Testis (tissue), 3 donors: ENCODE data around the gene LECT2. TPM values are rescaled to one million over a fixed set of nuclear protein-coding genes. Genes with fewer than 3 reads are reported as not detected.

ENCODE experiments used
- DNase-seq: peaks from one replicate; pipeline ENCODE4 v3.0.0-alpha.2; 2019
- H3K27ac ChIP-seq, 2 donors: fragments of 200-600 bp; sonication (generic); one replicate each; pipeline ENCODE4 v1.5.1; 2019
- H3K27me3 ChIP-seq: fragments of 200-600 bp; sonication (generic); one replicate; pipeline ENCODE4 v1.5.1; 2019
- H3K36me3 ChIP-seq: fragments of 200-600 bp; sonication (generic); one replicate; pipeline ENCODE4 v1.5.1; 2017; ENCODE audit warnings: low read depth; ENCODE audit errors: missing control alignments
- H3K4me1 ChIP-seq: fragments of 200-600 bp; sonication (generic); one replicate; pipeline ENCODE4 v1.5.1; 2019
- H3K4me3 ChIP-seq, 2 donors: fragments of 200-600 bp; sonication (generic); one replicate each; pipeline ENCODE4 v1.5.1; 2017 to 2019
- H3K9me3 ChIP-seq: fragments of 200-600 bp; sonication (generic); one replicate; pipeline ENCODE4 v1.5.1; 2017
- CTCF ChIP-seq, 3 experiments: fragments of 450-650 bp in 2 of 3; fragments of 200-600 bp in 1 of 3; sonication (generic) in 1 of 3; IDR thresholded peaks; one replicate each; pipeline ENCODE4 v1.5.1; 2016 to 2019; ENCODE audit warnings: antibody characterized with exemption in 3 of 3, mild to moderate bottlenecking in 2 of 3, moderate library complexity in 1 of 3
- POLR2A ChIP-seq: fragments of 450-650 bp; IDR thresholded peaks from one replicate; pipeline ENCODE4 v1.6.1; 2017; ENCODE audit warnings: antibody characterized with exemption, mild to moderate bottlenecking, moderate library complexity
- WGBS, 2 donors: methylation state at CpG; one replicate each; pipeline ENCODE4 v1.1.5; 2018; 5-methylcytosine and 5-hydroxymethylcytosine counted together
- intact Hi-C: fragments of 100-400 bp; cut with DNase I; formaldehyde crosslinking; loops from one replicate; pipeline ENCODE4 v1.15.1; 2023; ENCODE audit warnings: low total_unique reads
- polyA plus RNA-seq: library from polyadenylated mRNA; stranded (reverse); fragments of 350-450 nt; fragmentation: Illumina TruSeq; extraction: RNeasy Lipid Tissue Mini Kit (QIAGEN cat#74804); gene quantifications from one replicate; pipeline ENCODE4 v1.2.3, GENCODE V29; 2014; ENCODE audit warnings: low read depth, low replicate concordance; ENCODE audit not compliant: insufficient read depth
- total RNA-seq, 2 donors: library from RNA; depleted of rRNA; stranded (reverse); fragments of >200 nt; gene quantifications; one replicate each; pipeline ENCODE4 v1.2.3, GENCODE V29; 2016

LECT2 gene
- total and polyA plus RNA-seq, 3 donors from 2014 or later: 0.87 to 14.5 (median 6.6) TPM

- Histone ChIP-seq H3K9me3 (no peaks in the 10 kb centered on the region), H3K36me3 (no peaks in the 10 kb centered on the region), H3K4me3 (no peak overlapping the region), H3K4me1 (no peaks in the 10 kb centered on the region), H3K27me3 (no peaks in the 10 kb centered on the region), H3K27ac (no peak overlapping the region)
- no peak for DNase-seq
- TF ChIP-seq POLR2A: no peak
- WGBS, 2 donors: 67 to 79% methylated on average over 2 of the region's 2 CpGs
- intact Hi-C loops: no loop called here
Observed at GRCh38 chr5:135973323-135974020, 18.7 kb upstream of the LECT2 start.

GRCh38 chr5:135971701-135972100 is 16.9 kb upstream of the LECT2 start:
- WGBS, 2 donors: 0% methylated on average over 1 of the region's 1 CpG
- Histone ChIP-seq H3K9me3 (no peaks in the 10 kb centered on the region), H3K36me3 (no peaks in the 10 kb centered on the region), H3K27ac (no peak overlapping the region), H3K27me3 (no peaks in the 10 kb centered on the region), H3K4me1 (no peaks in the 10 kb centered on the region), H3K4me3 (no peak overlapping the region)
- no peak for DNase-seq
- intact Hi-C loops: no loop called here
- TF ChIP-seq POLR2A (no peak), CTCF (IDR thresholded peaks at IDR 0.05) (no peak)

- TF ChIP-seq CTCF (IDR thresholded peaks at IDR 0.05) (no peak), POLR2A (no peak)
- WGBS, 2 donors: 77 to 84% methylated on average over 3 of the region's 3 CpGs
- no peak overlapping the region for H3K4me3 ChIP-seq
Observed at GRCh38 chr5:135966790-135967189, 12.0 kb upstream of the LECT2 start.

GRCh38 chr5:135966165-135966564 is 11.4 kb upstream of the LECT2 start:
- no peaks in the 10 kb centered on the region for H3K9me3 ChIP-seq
- no peaks in the 10 kb centered on the region for H3K4me1 ChIP-seq
- no peak overlapping the region for H3K4me3 ChIP-seq
- no peaks in the 10 kb centered on the region for H3K27me3 ChIP-seq
- 64 to 67% methylated on average over 4 of the region's 4 CpGs for WGBS, 2 donors
- no peak for TF ChIP-seq POLR2A
- no peak for TF ChIP-seq CTCF (IDR thresholded peaks at IDR 0.05)
- no peaks in the 10 kb centered on the region for H3K36me3 ChIP-seq
- no peak for DNase-seq
- no peak overlapping the region for H3K27ac ChIP-seq
- intact Hi-C loops: no loop called here

More at GRCh38 chr5:135966790-135967189, 12.0 kb upstream of the LECT2 start:
- intact Hi-C loops: no loop called here
- H3K4me1 ChIP-seq: no peaks in the 10 kb centered on the region
- no peak for DNase-seq
- H3K9me3 ChIP-seq: no peaks in the 10 kb centered on the region
- H3K27ac ChIP-seq: no peak overlapping the region
- no peaks in the 10 kb centered on the region for H3K36me3 ChIP-seq
- H3K27me3 ChIP-seq: no peaks in the 10 kb centered on the region

GRCh38 chr5:135965504-135965903 is 10.7 kb upstream of the LECT2 start:
- Histone ChIP-seq H3K36me3 (no peaks in the 10 kb centered on the region), H3K4me3 (no peak overlapping the region), H3K9me3 (no peaks in the 10 kb centered on the region), H3K27me3 (no peaks in the 10 kb centered on the region), H3K4me1 (no peaks in the 10 kb centered on the region), H3K27ac (no peak overlapping the region)
- intact Hi-C loops: no loop called here
- WGBS, 2 donors: 90 to 92% methylated on average over 3 of the region's 3 CpGs
- DNase-seq: no peak
- no peak for TF ChIP-seq CTCF (IDR thresholded peaks at IDR 0.05)
